KBM-7 (cell line): ENCODE results near the gene ZNF14.
"Not testable (repeated sequence)": the region's sequence is repeated elsewhere in the genome, so short reads cannot be mapped to it uniquely, and the experiment has no call there.

ENCODE experiments used
- DNase-seq: peaks from one replicate; pipeline ENCODE4 v3.0.0-alpha.2; 2015
- in situ Hi-C: fragments of 300-500 bp; cut with MboI; formaldehyde crosslinking; loops from 2 replicates; pipeline ENCODE4 v1.14.3; 2020; ENCODE audit warnings: low sequenced_read_pairs, low pct_unique_long_range_greater_than_20kb, mixed read lengths

Gene ZNF14

DNA sequence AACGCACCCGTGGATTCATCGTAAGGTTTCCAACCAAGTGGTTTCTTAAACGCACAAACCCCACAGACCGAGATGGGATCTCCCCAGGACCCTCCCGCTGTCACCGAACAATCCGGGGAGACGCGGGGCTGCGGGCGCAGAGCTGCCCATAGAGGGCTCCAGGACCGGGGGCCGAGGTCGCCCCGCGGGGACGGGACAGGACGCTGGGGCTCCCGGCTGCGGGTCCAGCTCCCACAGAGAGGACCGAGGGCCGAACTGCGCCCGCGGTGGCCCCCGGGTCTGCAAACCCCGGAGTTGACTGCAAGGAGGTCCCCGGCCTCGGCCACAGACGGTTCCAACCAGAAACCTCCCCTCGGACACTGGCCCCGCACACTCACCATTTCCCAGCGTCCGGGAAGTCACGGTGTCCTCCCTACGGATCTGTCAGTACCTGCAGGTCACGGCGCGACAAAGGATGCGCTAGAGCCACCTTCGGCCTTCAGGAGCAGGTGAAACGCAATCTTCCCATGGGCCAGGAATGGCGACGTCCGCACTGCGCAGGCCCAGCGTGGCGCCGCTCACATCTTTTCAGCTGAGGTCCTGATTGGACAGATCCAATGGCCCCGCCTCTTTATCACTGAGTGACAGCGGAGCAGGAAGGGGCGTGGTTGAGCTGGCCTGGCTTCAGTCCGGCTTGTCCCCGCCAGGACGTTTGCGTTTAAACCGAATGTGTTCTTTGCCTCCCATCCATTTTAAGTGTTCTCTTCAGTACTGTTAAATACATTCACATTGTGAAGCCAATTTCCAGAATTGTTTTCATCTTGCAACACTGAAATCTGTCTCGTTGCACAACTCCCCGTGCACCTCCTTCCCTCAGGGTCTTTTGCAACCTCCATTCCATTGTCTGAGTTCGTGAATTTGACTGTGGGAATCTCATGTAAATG is at the start of gene ZNF14:
TSS of gene ZNF14 (minus strand) at position 534 of the 923 bp plus-strand sequence. CDS start at position 380, 154 bp downstream.
- in situ Hi-C loops = no loop called here
- peak; percentile 96 for DNase-seq

GRCh38 chr19:19781791-19782190 is 48.9 kb upstream of the ZNF14 start:
- in situ Hi-C loops = not testable (repeated sequence)
- DNase-seq = peak; percentile 25

- no peak for DNase-seq
- in situ Hi-C loops = no loop called here
These were observed 45.8 kb upstream of the ZNF14 start for GRCh38 chr19:19778666-19779065.

DNA sequence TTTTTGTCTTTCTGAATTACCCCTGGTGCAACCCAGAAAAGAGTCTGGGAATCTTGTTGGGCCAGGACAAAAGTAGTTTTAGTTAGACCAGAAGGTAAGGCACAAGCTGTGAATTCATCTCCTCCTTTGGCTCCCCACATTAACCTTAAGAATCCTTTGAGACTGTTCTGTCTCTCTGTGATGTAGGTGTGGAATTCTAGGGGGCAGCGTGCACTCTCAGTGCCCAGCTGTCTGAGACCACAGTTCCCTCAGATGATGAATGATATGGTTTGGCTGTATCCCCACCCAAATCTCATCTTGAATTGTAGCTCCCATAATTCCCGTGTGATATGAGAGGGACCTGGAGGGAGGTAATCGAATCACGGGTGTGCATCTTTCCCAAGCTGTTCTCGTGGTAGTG is 44.8 kb upstream of the ZNF14 start:
- peak; percentile 24 for DNase-seq
- in situ Hi-C loops = no loop called here

DNA sequence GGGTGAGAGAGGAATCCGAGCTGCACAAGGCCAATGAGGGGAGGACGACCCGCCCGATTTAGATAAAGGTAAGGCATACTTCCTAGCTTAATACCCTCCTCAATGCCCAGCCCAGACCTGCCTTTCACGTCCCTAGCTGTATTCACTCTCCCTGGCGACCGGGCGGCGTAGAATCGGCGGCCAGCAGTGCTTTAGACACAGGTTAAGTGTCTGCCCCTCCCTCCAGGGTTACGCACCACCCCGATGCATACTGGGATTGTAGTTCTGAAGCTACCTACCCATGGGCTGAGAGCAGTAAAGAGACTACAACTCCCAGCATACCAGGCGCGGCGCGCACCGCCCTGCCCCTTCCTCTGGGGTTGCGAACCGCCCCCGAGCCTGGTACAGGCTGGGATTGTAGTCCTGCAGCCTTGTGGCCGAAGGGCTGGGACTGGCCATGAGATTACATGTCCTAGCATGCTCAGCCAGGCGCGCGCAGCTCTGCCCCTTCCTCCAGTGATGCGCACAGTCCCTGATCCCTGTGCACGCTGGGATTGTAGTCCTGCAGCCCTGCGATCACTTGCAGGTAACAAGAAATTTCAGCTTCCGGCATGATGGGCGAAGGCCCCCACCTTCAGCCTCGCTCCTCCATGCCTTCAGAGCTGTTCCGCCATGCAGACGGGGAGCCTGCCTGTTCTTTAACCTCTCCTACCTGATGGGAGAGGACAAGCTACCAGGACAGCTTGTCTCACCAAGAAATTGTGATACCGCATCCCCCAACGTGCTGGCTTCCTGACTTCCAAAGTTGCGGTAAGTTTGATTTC is 43.5 kb upstream of the ZNF14 start:
- in situ Hi-C loops = no loop called here
- DNase-seq = peak; percentile 99

DNA sequence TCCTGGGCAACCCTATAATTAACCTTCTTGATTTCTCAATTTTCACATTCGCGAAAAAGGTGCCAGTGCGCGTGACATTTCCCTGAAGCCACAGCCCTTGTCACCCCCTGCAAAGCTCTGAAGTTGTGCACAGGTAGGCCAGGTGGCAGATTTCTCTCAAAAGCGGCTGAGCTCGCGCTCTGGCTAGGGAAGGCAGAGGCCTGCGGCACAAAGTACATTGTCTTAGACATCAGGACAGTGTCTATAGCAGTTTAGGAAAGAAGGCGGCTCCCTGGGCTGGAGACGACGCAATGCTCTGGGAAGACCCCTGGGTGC is 42.9 kb upstream of the ZNF14 start:
- in situ Hi-C loops = no loop called here
- no peak for DNase-seq

DNA sequence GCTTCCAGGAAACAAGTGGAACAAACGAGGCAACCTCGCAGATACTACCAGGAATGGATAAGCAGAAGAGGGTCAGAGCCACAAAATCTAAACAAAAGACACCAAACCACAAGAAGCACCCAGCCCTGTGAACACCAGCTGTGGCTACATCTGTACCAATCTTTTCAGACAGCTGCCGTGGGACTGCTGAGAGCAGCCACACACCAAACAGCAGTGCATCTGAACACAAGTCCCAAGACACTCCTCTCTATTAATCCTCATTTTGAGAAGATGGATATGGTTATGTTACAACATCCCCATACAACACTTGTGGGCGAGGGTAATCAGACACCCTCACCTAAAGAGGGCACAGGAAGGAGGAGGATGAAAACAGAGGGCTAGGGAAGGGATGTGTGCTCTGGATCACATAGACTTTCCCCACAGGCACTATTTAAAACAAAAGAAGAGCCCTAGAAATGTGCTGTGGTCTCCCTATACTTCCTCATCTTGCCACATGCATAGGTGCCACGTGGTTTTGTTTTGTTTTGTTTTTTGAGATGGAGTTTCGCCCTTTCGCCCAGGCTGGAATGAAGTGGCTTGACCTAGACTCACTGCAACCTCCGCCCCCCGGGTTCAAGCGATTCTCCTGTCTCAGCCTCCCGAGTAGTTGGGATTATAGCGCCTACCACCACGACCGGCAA is 41.6 kb upstream of the ZNF14 start:
- DNase-seq = peak; percentile 35
- in situ Hi-C loops = no loop called here

DNA sequence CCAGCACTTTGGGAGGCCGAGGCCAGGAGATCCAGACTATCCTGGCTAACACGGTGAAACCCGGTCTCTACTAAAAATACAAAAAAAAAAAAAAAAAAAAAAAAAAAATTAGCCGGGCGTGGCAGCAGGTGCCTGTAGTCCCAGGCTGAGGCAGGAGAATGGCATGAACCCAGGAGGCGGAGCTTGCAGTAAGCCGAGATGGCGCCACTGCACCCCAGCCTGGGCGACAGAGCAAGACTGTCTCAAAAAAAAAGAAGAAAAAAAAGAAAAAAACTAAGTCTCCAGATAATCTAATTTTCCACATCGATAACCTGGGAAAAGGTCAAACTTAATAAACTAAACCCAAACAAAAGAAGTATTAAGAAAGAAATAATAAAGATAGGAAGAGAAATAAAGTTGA is 39.1 kb upstream of the ZNF14 start:
- in situ Hi-C loops, DNase-seq: not testable (repeated sequence)

- DNase-seq, in situ Hi-C loops: not testable (repeated sequence)
These were observed 37.1 kb upstream of the ZNF14 start for GRCh38 chr19:19769971-19770370.

- no peak for DNase-seq
- in situ Hi-C loops = no loop called here
These were observed 25.3 kb upstream of the ZNF14 start for GRCh38 chr19:19758164-19758563.

GRCh38 chr19:19752760-19753403 is 20.0 kb upstream of the ZNF14 start:
- no peak for DNase-seq
- in situ Hi-C loops = no loop called here

GRCh38 chr19:19751846-19752245 is 18.9 kb upstream of the ZNF14 start:
- DNase-seq = no peak
- in situ Hi-C loops = no loop called here

- in situ Hi-C loops = no loop called here
- DNase-seq = no peak
These were observed 18.2 kb upstream of the ZNF14 start for GRCh38 chr19:19750842-19751790.

DNA sequence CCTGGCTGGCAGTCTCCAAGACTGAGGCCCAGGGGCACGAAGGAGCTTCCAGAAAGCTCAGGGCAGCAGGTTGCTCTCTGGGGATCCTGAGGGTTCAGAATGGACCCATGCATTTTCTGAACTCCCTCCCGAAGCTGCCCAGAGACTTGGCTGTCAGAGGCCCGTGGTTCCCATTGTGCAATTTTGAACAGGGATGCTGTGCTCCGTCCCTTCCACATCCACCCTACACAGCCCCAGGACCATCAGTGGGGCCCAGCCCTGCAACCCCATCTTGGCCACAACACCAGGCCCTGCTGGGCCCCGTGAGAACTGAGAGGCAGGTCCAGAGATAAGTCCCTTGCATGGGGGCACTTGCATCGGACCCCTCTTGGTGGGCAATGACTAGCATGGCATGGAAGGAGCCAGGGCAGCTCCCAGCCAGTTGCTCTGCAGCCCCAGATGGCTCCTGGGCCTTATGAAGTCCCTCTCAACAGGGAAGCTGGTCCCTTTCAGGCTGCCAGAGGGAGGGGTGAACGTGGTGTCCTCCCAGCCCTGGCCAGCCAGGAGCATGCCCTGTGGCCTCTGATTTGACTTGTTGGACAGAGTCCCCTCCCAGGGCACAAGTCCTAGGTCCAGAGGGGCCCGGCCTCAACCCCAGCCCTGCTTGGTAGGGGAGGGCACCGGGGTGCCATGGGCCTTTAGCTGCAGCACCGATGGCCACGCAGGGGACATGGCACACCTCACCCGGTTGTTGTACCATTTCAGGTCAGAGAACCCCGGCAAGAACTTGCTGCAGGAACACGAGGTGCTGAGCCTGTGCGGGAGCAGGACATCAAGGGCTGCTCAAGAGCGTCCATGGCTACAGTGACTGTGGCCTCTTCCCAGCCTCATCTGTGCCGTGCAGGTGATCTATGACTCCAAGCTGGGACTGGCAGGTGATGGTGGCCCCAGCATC is 17.3 kb upstream of the ZNF14 start:
- DNase-seq = no peak
- in situ Hi-C loops = no loop called here

DNA sequence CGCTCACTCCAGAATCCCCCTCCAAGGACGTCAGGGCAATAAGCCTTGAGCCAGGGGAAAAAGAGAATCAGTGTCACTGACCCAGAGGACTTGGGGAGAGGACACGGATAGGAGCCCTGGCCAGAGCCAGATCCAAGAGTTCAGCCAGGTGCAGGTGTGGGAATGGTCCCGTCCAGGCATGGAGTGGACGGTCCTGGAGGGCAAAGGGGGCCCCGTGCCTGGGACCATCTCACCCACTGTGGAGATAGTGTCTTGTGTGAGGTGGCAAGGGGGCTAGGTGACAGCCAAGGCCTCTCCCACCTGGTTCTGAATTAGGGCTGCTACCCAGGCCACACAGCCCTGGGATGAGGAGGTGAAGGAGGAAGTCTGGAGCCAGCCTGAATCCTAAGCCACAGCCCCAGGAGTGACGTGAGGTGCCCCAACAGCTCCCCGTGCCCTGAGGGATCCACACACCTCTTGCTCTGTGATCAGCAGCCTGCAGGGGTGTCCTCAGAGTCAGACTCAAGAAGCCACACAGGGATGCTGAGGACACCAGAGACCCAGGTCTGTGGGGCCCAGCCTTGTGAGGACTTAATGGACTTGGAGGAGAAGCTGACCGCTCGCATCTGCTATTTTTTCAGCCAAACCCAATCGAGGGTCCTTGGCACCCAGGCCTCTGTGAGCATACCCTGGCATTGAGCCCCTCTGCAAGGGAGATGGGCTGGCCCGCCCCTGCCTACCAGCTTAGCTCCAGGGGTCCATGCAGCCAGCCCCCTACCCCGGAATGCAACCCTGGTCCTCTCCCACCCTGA is 16.4 kb upstream of the ZNF14 start:
- no peak for DNase-seq
- in situ Hi-C loops = no loop called here

DNA sequence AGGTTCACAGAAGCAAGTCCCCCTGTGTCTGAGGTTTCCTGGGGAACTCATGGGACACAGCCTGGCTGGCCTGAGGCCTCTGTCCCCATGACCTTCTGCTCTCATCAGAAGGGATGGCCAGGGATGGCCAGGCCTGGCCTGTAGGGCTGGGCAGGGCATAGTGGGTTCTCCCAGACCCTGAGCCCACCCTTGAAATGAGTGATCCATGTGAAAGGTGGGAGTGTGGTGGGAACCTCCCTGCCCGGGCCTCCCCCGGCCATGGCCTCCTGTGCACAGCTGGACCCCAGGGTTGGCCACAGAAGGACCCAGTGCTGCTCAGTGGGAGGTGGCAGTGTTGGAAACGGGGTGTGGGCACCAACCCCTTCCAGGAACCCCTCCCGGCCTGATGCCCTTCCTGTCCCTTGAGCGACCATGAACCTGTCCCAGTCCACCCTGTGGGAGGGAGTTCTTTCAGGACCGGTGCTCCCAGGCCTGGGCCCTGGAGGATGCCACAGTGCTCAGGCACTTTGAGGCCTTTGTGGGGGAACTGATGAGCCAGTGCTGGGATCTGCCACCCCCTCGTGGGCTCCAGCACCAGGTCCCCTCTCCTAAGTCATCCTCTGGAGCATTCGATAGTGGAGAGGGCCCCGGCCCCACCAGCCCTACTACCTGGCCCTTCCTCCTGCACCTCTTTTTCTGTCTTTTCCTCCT is 15.5 kb upstream of the ZNF14 start:
- in situ Hi-C loops = no loop called here
- DNase-seq = no peak
